Panc1 (cell line): ENCODE results near the gene CHDH.

Experiments
- POLR2AphosphoS5 ChIP-seq: IDR thresholded peaks from 2 replicates; pipeline ENCODE4 v1.6.1; 2012; ENCODE audit warnings: mild to moderate bottlenecking, low read depth, low read length, moderate library complexity
- SIN3A ChIP-seq: IDR thresholded peaks from 2 replicates; pipeline ENCODE4 v1.6.1; 2012; ENCODE audit warnings: low read depth, mild to moderate bottlenecking, low read length, moderate library complexity, borderline replicate concordance; ENCODE audit not compliant: insufficient read depth
- TCF7L2 ChIP-seq: IDR thresholded peaks from 2 replicates; pipeline ENCODE4 v1.6.1; 2011; ENCODE audit warnings: mild to moderate bottlenecking, low read depth, low read length, inconsistent platforms
- TF ChIP-seq, protein P1 (sequence below): fragments of 450-650 bp; IDR thresholded peaks from 2 replicates; pipeline ENCODE4 v1.5.1; 2017; ENCODE audit warnings: mild to moderate bottlenecking
- TF ChIP-seq, protein P2 (sequence below), 2 experiments: IDR thresholded peaks; 2 replicates each; pipeline ENCODE4 v1.6.1; 2011 to 2012; ENCODE audit warnings: low read depth in 2 of 2, control low read depth in 1 of 2, low read length in 1 of 2, mild to moderate bottlenecking in 1 of 2, moderate library complexity in 1 of 2; ENCODE audit not compliant: insufficient read depth in 1 of 2

DNA sequence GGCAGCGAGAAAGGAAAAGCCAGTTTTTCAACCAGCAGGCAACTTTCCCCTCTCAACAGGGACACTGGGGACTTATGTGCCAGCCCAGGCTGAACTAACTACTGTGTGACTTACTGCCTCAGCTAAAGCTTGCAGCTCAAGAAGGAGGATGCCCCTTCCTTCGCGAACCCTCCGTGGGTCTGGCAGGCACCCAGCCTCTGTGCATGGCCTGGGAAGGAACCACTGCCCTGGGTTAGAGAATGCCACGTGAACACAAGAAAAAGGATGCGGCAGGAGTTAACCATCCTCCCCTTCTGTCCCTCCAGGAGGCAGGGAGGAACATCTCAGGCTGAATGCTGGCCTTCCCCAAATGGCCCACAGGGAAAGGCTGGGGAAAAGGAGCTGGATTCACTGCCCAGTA lies 29.0 kb downstream of the CHDH start:
- TF ChIP-seq, protein P1, sequence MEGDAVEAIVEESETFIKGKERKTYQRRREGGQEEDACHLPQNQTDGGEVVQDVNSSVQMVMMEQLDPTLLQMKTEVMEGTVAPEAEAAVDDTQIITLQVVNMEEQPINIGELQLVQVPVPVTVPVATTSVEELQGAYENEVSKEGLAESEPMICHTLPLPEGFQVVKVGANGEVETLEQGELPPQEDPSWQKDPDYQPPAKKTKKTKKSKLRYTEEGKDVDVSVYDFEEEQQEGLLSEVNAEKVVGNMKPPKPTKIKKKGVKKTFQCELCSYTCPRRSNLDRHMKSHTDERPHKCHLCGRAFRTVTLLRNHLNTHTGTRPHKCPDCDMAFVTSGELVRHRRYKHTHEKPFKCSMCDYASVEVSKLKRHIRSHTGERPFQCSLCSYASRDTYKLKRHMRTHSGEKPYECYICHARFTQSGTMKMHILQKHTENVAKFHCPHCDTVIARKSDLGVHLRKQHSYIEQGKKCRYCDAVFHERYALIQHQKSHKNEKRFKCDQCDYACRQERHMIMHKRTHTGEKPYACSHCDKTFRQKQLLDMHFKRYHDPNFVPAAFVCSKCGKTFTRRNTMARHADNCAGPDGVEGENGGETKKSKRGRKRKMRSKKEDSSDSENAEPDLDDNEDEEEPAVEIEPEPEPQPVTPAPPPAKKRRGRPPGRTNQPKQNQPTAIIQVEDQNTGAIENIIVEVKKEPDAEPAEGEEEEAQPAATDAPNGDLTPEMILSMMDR, result no peak
- TF ChIP-seq SIN3A (no peak), POLR2AphosphoS5 (no peak), TCF7L2 (no peak)
- TF ChIP-seq, protein P2, sequence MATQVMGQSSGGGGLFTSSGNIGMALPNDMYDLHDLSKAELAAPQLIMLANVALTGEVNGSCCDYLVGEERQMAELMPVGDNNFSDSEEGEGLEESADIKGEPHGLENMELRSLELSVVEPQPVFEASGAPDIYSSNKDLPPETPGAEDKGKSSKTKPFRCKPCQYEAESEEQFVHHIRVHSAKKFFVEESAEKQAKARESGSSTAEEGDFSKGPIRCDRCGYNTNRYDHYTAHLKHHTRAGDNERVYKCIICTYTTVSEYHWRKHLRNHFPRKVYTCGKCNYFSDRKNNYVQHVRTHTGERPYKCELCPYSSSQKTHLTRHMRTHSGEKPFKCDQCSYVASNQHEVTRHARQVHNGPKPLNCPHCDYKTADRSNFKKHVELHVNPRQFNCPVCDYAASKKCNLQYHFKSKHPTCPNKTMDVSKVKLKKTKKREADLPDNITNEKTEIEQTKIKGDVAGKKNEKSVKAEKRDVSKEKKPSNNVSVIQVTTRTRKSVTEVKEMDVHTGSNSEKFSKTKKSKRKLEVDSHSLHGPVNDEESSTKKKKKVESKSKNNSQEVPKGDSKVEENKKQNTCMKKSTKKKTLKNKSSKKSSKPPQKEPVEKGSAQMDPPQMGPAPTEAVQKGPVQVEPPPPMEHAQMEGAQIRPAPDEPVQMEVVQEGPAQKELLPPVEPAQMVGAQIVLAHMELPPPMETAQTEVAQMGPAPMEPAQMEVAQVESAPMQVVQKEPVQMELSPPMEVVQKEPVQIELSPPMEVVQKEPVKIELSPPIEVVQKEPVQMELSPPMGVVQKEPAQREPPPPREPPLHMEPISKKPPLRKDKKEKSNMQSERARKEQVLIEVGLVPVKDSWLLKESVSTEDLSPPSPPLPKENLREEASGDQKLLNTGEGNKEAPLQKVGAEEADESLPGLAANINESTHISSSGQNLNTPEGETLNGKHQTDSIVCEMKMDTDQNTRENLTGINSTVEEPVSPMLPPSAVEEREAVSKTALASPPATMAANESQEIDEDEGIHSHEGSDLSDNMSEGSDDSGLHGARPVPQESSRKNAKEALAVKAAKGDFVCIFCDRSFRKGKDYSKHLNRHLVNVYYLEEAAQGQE (IDR thresholded peaks at IDR 0.05; ENCODE audit: insufficient read depth in 1 of 2, low read depth in 2 of 2, low read length in 1 of 2), result no peak
